GM12878 (cell line): ENCODE measurements around the gene IQCC. TPM values are rescaled to one million over a fixed set of nuclear protein-coding genes. Genes with fewer than 3 reads are reported as not detected.

Source experiments
- ATAC-seq: fragments of 200-7000 bp; cut with Tn5 transposase; 3 replicates; pipeline ENCODE4 v1.9.1; 2020; ENCODE audit warnings: mild to moderate bottlenecking, moderate library complexity
- BruUV-seq: library from RNA; stranded (reverse); fragments of 400-500 nt; replicated peaks from 2 replicates; lab custom pipeline; 2021; lab: Mats Ljungman, UMichigan
- CTCF ChIA-PET: fragments of 300-600 bp; sonication (Branson Sonifier 250); formaldehyde crosslinking; extraction: SDS; loops from one replicate; lab custom pipeline; 2021; ENCODE audit warnings: inconsistent platforms; lab: Yijun Ruan, JAX
- POLR2A ChIA-PET: fragments of 350-600 bp; formaldehyde crosslinking; extraction: SDS; loops from one replicate; lab custom pipeline; 2021; ENCODE audit warnings: inconsistent platforms; lab: Charles Lee
- RAD21 ChIA-PET: fragments of 300-600 bp; sonication (Branson Sonifier 250); formaldehyde crosslinking; loops from one replicate; lab custom pipeline; 2023; ENCODE audit warnings: antibody characterized with exemption; ENCODE audit not compliant: unreplicated experiment; lab: Charles Lee
- SMC1A ChIA-PET: fragments of 300-600 bp; sonication (Branson Sonifier 250); formaldehyde crosslinking; loops from one replicate; lab custom pipeline; 2023; ENCODE audit not compliant: unreplicated experiment, uncharacterized antibody; lab: Charles Lee
- DNase-seq: peaks from one replicate; pipeline ENCODE4 v3.0.0-alpha.2; 2011; ENCODE audit warnings: low read depth, low spot score
- FAIRE-seq: peaks from 3 replicates; lab custom pipeline; 2011; peaks lifted over from hg19 to GRCh38; lab: Jason Lieb, UNC
- H2AFZ ChIP-seq: 2 replicates; pipeline ENCODE4 v1.6.0; 2011; ENCODE audit warnings: low read depth, low read length, control low read depth; ENCODE audit not compliant: control insufficient read depth
- H3K27ac ChIP-seq: 2 replicates; pipeline ENCODE4 v1.5.1; 2011; ENCODE audit warnings: control low read depth; ENCODE audit not compliant: control insufficient read depth, insufficient read depth
- H3K27me3 ChIP-seq, 2 experiments: replicated peaks in 1 of 2; 2 replicates each; pipeline versions ENCODE4 v1.6.0 to v1.6.1; 2011; ENCODE audit warnings: low read length in 1 of 2; ENCODE audit not compliant: control insufficient read depth in 2 of 2, insufficient read depth in 2 of 2
- H3K36me3 ChIP-seq, 2 experiments: 2 replicates each; pipeline ENCODE4 v1.5.1; 2011; ENCODE audit warnings: low read length in 1 of 2; ENCODE audit not compliant: control insufficient read depth in 2 of 2, insufficient read depth in 2 of 2
- H3K4me1 ChIP-seq: 2 replicates; pipeline ENCODE4 v1.6.1; 2011; ENCODE audit warnings: mild to moderate bottlenecking, low read length, moderate library complexity, mixed read lengths; ENCODE audit not compliant: control insufficient read depth, insufficient read depth
- H3K4me2 ChIP-seq: 2 replicates; pipeline ENCODE4 v1.6.0; 2011; ENCODE audit warnings: control low read depth; ENCODE audit not compliant: control insufficient read depth, insufficient read depth
- H3K4me3 ChIP-seq: fragments of 200-600 bp; sonication (generic); 2 replicates; pipeline ENCODE4 v1.5.1; 2016
- H3K79me2 ChIP-seq: 2 replicates; pipeline ENCODE4 v1.6.0; 2011; ENCODE audit warnings: low read length; ENCODE audit not compliant: control insufficient read depth, insufficient read depth
- H3K9ac ChIP-seq: 2 replicates; pipeline ENCODE4 v1.8.0; 2011; ENCODE audit warnings: low read length, control low read depth, mixed read lengths; ENCODE audit not compliant: control insufficient read depth, insufficient read depth
- H3K9me3 ChIP-seq: replicated peaks from 3 replicates; pipeline ENCODE4 v1.5.1; 2011; ENCODE audit warnings: mild to moderate bottlenecking, low read length; ENCODE audit not compliant: control insufficient read depth, insufficient read depth
- H4K20me1 ChIP-seq: 2 replicates; pipeline ENCODE4 v1.6.0; 2011; ENCODE audit not compliant: control insufficient read depth, insufficient read depth
- ATF7 ChIP-seq: fragments of 450-650 bp; IDR thresholded peaks from 2 replicates; pipeline ENCODE4 v1.6.1; 2016; ENCODE audit warnings: low read depth, mild to moderate bottlenecking
- BRCA1 ChIP-seq: IDR thresholded peaks from 2 replicates; pipeline ENCODE4 v1.6.1; 2011; ENCODE audit warnings: low read depth, low read length, improper control_type of control experiment
- CBFB ChIP-seq: IDR thresholded peaks from 2 replicates; pipeline ENCODE4 v1.6.1; 2016; ENCODE audit warnings: antibody characterized with exemption, low read depth
- EED ChIP-seq: sonication (generic); IDR thresholded peaks from 2 replicates; pipeline ENCODE4 v1.6.1; 2016; ENCODE audit warnings: antibody characterized with exemption, low read depth
- ESRRA ChIP-seq: IDR thresholded peaks from 2 replicates; pipeline ENCODE4 v1.6.1; 2012; ENCODE audit warnings: mild to moderate bottlenecking, low read length, improper control_type of control experiment
- FOS ChIP-seq: IDR thresholded peaks from 3 replicates; pipeline ENCODE4 v1.6.1; 2011; ENCODE audit warnings: borderline replicate concordance; ENCODE audit not compliant: insufficient read length; ENCODE audit errors: extremely low read depth
- HDAC2 ChIP-seq: fragments of 200-600 bp; sonication (generic); IDR thresholded peaks from 2 replicates; pipeline ENCODE4 v1.6.1; 2017
- MYB ChIP-seq: fragments of 150-350 bp; IDR thresholded peaks from 2 replicates; pipeline ENCODE4 v1.6.1; 2014; ENCODE audit warnings: mild to moderate bottlenecking, low read depth, low read length, borderline replicate concordance
- NFYA ChIP-seq: IDR thresholded peaks from 2 replicates; pipeline ENCODE4 v1.6.1; 2011; ENCODE audit warnings: low read depth, mild to moderate bottlenecking, low read length, improper control_type of control experiment, borderline replicate concordance
- POLR2A ChIP-seq: IDR thresholded peaks from 2 replicates; pipeline ENCODE4 v1.6.1; 2011; ENCODE audit warnings: low read depth, mild to moderate bottlenecking, low read length
- SMARCA5 ChIP-seq: fragments of 450-650 bp; IDR thresholded peaks from 2 replicates; pipeline ENCODE4 v1.6.1; 2017; ENCODE audit warnings: mild to moderate bottlenecking
- SREBF2 ChIP-seq: IDR thresholded peaks from 2 replicates; pipeline ENCODE4 v1.6.1; 2012; ENCODE audit warnings: mild to moderate bottlenecking, low read length
- ZNF384 ChIP-seq: IDR thresholded peaks from 2 replicates; pipeline ENCODE4 v1.6.1; 2012; ENCODE audit warnings: low read depth, mild to moderate bottlenecking, low read length, improper control_type of control experiment, borderline replicate concordance
- WGBS: methylation state at CpG from one replicate; pipeline ENCODE4 v1.1.6; 2016; ENCODE audit warnings: low lambda C conversion rate; ENCODE audit not compliant: insufficient replicate concordance, insufficient coverage; ENCODE audit errors: missing lambda C conversion rate; 5-methylcytosine and 5-hydroxymethylcytosine counted together
- in situ Hi-C: fragments of 300-500 bp; cut with MboI; formaldehyde crosslinking; loops from 9 replicates; pipeline ENCODE4 v1.14.3; 2018; ENCODE audit warnings: mixed read lengths
- intact Hi-C: fragments of 100-400 bp; cut with micrococcal nuclease; formaldehyde crosslinking; loops from one replicate; pipeline ENCODE4 v1.14.2; 2022; ENCODE audit not compliant: unreplicated experiment
- polyA plus RNA-seq, 11 experiments: library from polyadenylated mRNA; depleted of rRNA in 4 of 11; unstranded in 6 of 11; stranded (reverse) in 5 of 11; fragments of >200 nt; fragmentation: Nextera tagmentation in 4 of 11; fragmentation: Illumina TruSeq in 1 of 11; extraction: Ambion mirVana in 4 of 11; extraction: Trizol in 1 of 11; gene quantifications; 1 replicate in 1 of 11; 2 replicates in 10 of 11; pipeline versions ENCODE4 v1.2.1 to v1.2.3, GENCODE V29; 2011 to 2016; ENCODE audit warnings: inconsistent platforms in 2 of 11, missing spikeins in 2 of 11, low read depth in 1 of 11
- total RNA-seq, 4 experiments: library from RNA; depleted of rRNA in 3 of 4; stranded (reverse); fragments of >200 nt in 3 of 4; fragmentation: Illumina TruSeq in 1 of 4; extraction: Trizol in 1 of 4; gene quantifications; 2 replicates each; pipeline versions ENCODE4 v1.2.1 to v1.2.3, GENCODE V29; 2013 to 2021
- TF ChIP-seq, protein P1 (sequence below): fragments of 450-650 bp; IDR thresholded peaks from 2 replicates; pipeline ENCODE4 v1.6.1; 2017; ENCODE audit warnings: mild to moderate bottlenecking, low read depth, inconsistent platforms; ENCODE audit not compliant: poor library complexity, severe bottlenecking
- TF ChIP-seq, protein P2 (sequence below): fragments of 150-350 bp; IDR thresholded peaks from 2 replicates; pipeline ENCODE4 v1.6.1; 2016; ENCODE audit warnings: low read depth, low read length
- TF ChIP-seq, protein P3 (sequence below): fragments of 150-350 bp; IDR thresholded peaks from 2 replicates; pipeline ENCODE4 v1.6.1; 2014; ENCODE audit warnings: mild to moderate bottlenecking, low read depth, low read length
- TF ChIP-seq, protein P4 (sequence below), 3 experiments: IDR thresholded peaks in 2 of 3; conservative IDR thresholded peaks in 1 of 3; 2 replicates each; pipeline ENCODE4 v1.5.1; 2011; ENCODE audit warnings: low read depth in 3 of 3, low read length in 3 of 3, mild to moderate bottlenecking in 3 of 3, control low read depth in 2 of 3, moderate library complexity in 2 of 3, inconsistent platforms in 1 of 3, mixed read lengths in 1 of 3; ENCODE audit not compliant: control insufficient read depth in 2 of 3, insufficient read depth in 1 of 3; ENCODE audit errors: extremely low read depth in 1 of 3

The IQCC gene
- total and polyA plus RNA-seq, 10 of the 15 experiments (the other 5 are each of a cell fraction or from before 2014, with no cell fraction given), result 2.1 to 6.8 (median 4.9) TPM

DNA sequence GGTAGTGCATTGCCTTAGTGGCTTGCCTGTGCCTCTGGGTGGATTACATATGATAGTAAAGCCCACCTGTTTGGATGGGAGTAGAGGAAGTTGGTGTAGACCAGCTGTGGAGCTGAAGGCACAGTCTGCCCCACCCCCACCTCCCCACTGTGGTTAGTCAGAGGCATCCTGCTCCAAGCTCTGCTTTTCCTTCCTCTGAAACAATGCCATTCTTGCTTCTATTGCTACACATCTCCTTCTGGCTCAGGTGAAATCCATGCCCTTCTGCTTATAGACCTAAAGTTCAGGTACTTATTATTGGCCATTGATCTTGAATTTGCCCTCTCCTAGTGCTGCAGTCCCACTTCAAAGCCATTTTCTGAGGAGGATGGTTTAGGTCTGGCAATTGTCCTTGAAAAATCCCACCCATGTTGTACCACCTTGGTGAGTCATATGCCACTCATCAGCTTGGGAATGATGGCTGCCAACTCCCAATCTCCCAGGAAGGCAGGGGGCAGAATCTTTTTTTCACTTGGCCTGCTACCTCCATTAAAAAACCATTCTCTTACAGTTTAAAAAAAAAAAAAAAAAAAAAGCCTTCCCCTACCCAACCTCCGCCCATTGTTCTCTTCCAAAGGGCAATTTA is 32.7 kb upstream of the IQCC start:
- in situ Hi-C loops, result no loop called here
- FAIRE-seq (no peak), ATAC-seq (no peak), DNase-seq (no peak)
- Histone ChIP-seq H4K20me1 (no peaks in the 10 kb centered on the region), H3K9me3 (no peaks in the 10 kb centered on the region), H3K9ac (no peak overlapping the region), H3K4me2 (no peak overlapping the region), H3K27me3 (no peaks in the 10 kb centered on the region), H3K27ac (no peak overlapping the region), H3K79me2 (no peaks in the 10 kb centered on the region), H3K4me3 (no peak overlapping the region), H3K36me3 (peaks cover 10 to 28% of the 10 kb centered on the region in 2 experiments), H2AFZ (no peak overlapping the region), H3K4me1 (no peaks in the 10 kb centered on the region)
- no peak for TF ChIP-seq HDAC2
- no peak for TF ChIP-seq BRCA1
- TF ChIP-seq MYB, result no peak
- no peak for TF ChIP-seq SMARCA5
- TF ChIP-seq SREBF2, result no peak
- no peak for TF ChIP-seq EED
- no peak for TF ChIP-seq ESRRA
- no peak for TF ChIP-seq POLR2A
- TF ChIP-seq, protein P1, sequence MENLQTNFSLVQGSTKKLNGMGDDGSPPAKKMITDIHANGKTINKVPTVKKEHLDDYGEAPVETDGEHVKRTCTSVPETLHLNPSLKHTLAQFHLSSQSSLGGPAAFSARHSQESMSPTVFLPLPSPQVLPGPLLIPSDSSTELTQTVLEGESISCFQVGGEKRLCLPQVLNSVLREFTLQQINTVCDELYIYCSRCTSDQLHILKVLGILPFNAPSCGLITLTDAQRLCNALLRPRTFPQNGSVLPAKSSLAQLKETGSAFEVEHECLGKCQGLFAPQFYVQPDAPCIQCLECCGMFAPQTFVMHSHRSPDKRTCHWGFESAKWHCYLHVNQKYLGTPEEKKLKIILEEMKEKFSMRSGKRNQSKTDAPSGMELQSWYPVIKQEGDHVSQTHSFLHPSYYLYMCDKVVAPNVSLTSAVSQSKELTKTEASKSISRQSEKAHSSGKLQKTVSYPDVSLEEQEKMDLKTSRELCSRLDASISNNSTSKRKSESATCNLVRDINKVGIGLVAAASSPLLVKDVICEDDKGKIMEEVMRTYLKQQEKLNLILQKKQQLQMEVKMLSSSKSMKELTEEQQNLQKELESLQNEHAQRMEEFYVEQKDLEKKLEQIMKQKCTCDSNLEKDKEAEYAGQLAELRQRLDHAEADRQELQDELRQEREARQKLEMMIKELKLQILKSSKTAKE, result no peak
- no peak for TF ChIP-seq FOS
- TF ChIP-seq CBFB, result no peak
- TF ChIP-seq, protein P2, sequence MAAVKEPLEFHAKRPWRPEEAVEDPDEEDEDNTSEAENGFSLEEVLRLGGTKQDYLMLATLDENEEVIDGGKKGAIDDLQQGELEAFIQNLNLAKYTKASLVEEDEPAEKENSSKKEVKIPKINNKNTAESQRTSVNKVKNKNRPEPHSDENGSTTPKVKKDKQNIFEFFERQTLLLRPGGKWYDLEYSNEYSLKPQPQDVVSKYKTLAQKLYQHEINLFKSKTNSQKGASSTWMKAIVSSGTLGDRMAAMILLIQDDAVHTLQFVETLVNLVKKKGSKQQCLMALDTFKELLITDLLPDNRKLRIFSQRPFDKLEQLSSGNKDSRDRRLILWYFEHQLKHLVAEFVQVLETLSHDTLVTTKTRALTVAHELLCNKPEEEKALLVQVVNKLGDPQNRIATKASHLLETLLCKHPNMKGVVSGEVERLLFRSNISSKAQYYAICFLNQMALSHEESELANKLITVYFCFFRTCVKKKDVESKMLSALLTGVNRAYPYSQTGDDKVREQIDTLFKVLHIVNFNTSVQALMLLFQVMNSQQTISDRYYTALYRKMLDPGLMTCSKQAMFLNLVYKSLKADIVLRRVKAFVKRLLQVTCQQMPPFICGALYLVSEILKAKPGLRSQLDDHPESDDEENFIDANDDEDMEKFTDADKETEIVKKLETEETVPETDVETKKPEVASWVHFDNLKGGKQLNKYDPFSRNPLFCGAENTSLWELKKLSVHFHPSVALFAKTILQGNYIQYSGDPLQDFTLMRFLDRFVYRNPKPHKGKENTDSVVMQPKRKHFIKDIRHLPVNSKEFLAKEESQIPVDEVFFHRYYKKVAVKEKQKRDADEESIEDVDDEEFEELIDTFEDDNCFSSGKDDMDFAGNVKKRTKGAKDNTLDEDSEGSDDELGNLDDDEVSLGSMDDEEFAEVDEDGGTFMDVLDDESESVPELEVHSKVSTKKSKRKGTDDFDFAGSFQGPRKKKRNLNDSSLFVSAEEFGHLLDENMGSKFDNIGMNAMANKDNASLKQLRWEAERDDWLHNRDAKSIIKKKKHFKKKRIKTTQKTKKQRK, result no peak
- TF ChIP-seq, protein P3, sequence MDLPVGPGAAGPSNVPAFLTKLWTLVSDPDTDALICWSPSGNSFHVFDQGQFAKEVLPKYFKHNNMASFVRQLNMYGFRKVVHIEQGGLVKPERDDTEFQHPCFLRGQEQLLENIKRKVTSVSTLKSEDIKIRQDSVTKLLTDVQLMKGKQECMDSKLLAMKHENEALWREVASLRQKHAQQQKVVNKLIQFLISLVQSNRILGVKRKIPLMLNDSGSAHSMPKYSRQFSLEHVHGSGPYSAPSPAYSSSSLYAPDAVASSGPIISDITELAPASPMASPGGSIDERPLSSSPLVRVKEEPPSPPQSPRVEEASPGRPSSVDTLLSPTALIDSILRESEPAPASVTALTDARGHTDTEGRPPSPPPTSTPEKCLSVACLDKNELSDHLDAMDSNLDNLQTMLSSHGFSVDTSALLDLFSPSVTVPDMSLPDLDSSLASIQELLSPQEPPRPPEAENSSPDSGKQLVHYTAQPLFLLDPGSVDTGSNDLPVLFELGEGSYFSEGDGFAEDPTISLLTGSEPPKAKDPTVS, result no peak
- no peak for TF ChIP-seq ATF7
- no peak for TF ChIP-seq NFYA
- TF ChIP-seq, protein P4, sequence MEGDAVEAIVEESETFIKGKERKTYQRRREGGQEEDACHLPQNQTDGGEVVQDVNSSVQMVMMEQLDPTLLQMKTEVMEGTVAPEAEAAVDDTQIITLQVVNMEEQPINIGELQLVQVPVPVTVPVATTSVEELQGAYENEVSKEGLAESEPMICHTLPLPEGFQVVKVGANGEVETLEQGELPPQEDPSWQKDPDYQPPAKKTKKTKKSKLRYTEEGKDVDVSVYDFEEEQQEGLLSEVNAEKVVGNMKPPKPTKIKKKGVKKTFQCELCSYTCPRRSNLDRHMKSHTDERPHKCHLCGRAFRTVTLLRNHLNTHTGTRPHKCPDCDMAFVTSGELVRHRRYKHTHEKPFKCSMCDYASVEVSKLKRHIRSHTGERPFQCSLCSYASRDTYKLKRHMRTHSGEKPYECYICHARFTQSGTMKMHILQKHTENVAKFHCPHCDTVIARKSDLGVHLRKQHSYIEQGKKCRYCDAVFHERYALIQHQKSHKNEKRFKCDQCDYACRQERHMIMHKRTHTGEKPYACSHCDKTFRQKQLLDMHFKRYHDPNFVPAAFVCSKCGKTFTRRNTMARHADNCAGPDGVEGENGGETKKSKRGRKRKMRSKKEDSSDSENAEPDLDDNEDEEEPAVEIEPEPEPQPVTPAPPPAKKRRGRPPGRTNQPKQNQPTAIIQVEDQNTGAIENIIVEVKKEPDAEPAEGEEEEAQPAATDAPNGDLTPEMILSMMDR (IDR thresholded peaks at IDR 0.05 in 2 of 3, conservative IDR thresholded peaks at IDR 0.05 in 1 of 3; ENCODE audit: control insufficient read depth in 2 of 3, extremely low read depth in 1 of 3, insufficient read depth in 1 of 3, low read depth in 3 of 3, low read length in 3 of 3), result no peak
- TF ChIP-seq ZNF384, result no peak
- ChIA-PET RAD21 (no interaction called here), POLR2A (interaction anchor here (0.6 to 0.7 kb wide), 2 partner anchors 820 to 932 kb away, joined by 5 to 6 read pairs; no protein-coding TSS in a partner anchor), SMC1A (no interaction called here), CTCF (no interaction called here)
- intact Hi-C loops, result no loop called here
- 100% methylated on average over 1 of the region's 1 CpG for WGBS
- no TSS peak for BruUV-seq
